Neural progenitor cell (in vitro differentiated cells): ENCODE measurements around the gene EVL.

Experiments used
- CTCF ChIP-seq: fragments of 200-600 bp; sonication (generic); IDR thresholded peaks from 2 replicates; pipeline ENCODE4 v1.5.1; 2017; ENCODE audit warnings: antibody characterized with exemption, mild to moderate bottlenecking
- EZH2 ChIP-seq: fragments of 200-600 bp; sonication (generic); IDR thresholded peaks from 2 replicates; pipeline ENCODE4 v1.6.1; 2017; ENCODE audit warnings: antibody characterized with exemption, mild to moderate bottlenecking, moderate library complexity

GRCh38 chr14:100098171-100098570 is 32.9 kb downstream of the EVL start:
- no peak for TF ChIP-seq CTCF
- TF ChIP-seq EZH2 = no peak
